GM21381 (cell line): ENCODE results near the gene HYDIN.
"Not testable (repeated sequence)": the region's sequence is repeated elsewhere in the genome, so short reads cannot be mapped to it uniquely, and the experiment has no call there.

Source experiments
- ATAC-seq: cut with Tn5 transposase; IDR thresholded peaks from one replicate; pipeline ENCODE4 v1.9.1; 2021; ENCODE audit warnings: mild to moderate bottlenecking, moderate library complexity; ENCODE audit not compliant: unreplicated experiment

HYDIN gene

DNA sequence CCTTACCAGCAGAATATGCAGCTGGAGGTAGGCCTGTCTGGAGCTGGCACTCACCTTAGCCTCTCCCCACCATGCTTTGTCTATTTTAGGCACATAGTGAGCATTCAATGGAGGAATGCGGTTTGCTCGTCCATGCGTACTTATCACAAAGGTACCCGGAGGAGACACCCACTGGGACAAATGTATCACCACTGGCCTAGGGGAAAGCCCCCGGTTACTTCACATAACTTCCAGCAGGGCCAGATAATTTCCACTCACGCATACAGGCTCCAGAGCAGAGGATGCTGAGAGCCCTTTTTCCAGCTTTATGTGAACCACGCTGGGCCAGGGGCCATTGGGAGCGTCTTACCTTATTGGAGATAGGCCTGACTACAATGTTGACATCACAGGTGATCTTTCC lies 348.2 kb downstream of the HYDIN start:
- not testable (repeated sequence) for ATAC-seq

DNA sequence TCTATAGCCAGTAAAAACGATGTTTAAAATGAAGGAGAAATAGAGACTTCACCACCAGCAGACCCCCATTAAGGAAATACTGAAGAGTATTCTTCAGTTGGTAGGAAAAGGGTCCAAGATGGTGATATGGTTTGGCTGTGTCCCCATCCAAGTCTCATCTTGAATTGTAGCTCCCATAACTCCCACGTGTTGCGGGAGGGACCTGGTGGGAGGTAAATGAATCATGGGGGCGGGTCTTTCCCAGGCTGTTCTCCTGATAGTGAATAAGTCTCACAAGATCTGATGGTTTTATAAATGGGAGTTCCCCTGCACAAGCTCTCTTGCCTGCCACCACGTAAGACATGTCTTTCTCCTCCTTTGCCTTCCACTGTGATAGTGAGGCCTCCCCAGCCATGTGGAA lies 352.6 kb downstream of the HYDIN start:
- not testable (repeated sequence) for ATAC-seq

DNA sequence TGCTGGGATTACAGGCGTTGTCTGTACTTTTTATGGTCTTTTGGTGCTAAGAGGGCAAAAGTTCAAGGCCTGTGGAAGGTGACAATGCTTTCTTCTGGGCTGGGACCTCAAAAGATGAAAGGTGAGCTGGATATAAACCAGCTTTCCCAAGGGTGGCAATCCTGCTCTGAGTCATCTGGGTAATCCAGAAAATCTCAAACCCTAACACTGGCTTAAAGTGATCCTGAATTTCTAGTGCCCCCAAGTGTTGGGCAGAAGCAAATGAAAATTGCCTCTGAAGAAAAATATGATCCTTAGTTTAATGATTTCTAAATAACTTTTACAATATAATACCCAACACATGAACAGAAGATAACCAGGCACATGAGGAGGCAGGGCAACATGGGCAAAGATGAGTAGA lies 354.1 kb downstream of the HYDIN start:
- ATAC-seq = not testable (repeated sequence)

DNA sequence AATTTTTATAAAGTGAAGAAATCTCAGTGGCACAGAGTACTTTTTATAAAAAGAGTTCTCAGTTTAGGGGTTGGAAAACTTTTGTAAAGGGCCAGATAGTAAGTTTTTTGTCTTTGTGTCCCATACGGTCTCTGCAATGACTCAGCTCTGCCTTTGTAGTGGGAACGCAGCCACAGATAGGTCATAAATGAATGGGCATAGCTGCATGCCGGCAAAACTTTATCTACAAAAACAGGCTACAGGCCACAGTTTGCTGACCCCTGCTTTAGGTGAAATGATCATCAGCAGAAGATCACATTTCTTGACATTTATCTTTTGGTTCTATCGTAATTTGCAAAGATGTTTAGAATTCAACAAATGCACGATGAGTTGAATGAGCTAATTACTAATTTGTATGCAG lies 365.8 kb downstream of the HYDIN start:
- ATAC-seq = not testable (repeated sequence)

DNA sequence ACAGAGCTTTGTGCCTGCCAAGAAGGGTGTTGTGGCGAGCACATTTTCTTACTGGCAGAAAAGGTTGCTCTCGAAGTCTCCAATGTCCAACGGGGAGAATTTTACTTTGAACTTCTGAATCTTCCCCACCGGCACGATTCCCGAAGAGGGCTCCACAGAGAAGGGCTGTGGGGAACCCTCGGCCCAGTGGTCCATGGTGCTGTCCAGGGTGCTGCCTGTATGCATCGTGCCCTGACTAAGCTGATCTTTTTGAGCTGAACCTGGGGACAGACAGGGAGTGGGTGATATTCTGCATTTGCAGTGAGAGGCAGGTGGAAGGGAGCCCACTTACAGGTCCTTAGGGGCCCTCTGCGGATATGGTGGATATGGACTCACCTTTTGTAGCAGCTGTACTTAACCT lies 368.5 kb downstream of the HYDIN start:
- ATAC-seq = not testable (repeated sequence)

DNA sequence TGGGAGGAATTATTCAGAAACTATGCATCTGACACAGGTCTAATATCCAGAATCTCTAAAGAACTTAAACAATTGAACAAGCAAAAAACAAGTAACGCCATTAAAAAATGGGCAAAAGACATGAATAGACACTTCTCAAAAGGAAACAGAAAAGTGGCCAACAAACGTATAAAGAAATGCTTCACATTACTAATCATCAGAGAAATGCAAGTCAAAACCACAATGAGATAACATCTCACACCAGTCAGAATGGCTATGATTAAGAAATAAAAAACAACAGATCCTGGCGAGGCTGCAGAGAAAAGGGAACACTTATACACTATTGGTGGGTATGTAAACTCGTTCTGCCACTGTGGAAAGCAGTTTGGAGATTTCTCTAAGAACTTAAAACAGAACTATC lies 379.2 kb downstream of the HYDIN start:
- not testable (repeated sequence) for ATAC-seq

DNA sequence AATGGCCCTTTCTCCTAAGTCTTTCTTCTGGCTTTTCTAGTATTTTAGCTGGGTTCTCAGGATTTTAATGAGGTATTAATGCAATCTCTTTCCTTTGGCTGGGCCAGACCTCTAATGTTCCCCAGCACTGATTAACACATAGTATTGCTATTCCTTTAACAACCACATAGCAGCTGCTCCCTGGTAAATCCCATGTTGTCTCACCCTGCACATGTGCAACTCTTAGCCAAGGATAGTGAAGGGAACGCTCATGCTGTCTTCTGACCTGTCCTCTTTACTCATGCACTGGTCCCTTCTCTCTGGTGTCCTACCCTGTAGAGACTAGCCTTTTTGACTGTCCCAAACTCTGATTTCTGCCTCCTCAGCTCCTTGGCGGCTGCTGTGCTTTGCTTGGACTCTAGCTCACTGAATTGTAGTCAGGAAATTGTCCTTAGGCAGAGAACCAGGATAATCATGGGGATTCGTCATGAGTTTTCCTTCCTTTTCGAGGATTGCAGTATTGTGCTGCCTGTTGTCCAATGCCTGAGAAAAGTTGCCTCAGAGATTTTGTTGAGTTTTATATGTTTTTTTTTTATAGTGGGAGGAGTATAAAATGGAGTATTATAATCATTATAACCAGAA lies 406.9 kb downstream of the HYDIN start:
- not testable (repeated sequence) for ATAC-seq

DNA sequence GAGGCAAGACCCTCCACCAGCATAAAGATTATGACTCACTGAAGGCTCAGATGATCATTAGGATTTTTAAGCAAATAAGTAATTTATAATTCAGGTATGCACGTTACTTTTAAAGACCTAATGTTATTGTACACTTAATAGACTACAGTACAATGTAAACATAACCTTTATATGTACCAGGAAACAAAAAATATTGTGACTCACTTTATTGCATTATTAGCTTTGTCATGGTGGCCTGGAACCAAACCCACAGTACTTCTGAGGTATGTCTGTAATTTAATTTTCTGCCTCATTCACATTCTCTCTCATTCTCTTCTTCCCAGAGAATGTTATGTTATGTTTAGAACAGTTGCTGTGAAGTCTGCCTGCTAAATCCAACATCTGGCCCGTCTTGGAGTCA lies 407.8 kb downstream of the HYDIN start:
- not testable (repeated sequence) for ATAC-seq

DNA sequence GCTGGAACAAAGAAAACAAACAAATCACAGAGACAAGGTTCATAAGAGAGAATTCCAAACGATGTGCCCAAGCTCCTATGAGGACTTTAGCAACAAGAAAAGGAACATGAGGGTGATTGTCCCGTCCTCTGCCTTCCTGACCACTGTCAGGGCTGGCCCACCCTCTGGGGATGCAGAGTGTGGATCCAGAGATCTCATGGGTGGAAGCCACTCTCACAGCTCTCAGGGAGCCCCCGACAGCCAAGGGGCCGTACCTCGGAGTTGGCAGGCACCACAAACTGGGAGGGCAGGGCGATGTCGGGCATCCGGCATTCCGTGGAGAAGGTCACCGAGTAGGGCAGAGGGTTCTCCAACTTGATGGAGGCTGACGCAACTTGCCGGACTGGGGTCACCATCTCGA lies 412.4 kb downstream of the HYDIN start:
- ATAC-seq = not testable (repeated sequence)

DNA sequence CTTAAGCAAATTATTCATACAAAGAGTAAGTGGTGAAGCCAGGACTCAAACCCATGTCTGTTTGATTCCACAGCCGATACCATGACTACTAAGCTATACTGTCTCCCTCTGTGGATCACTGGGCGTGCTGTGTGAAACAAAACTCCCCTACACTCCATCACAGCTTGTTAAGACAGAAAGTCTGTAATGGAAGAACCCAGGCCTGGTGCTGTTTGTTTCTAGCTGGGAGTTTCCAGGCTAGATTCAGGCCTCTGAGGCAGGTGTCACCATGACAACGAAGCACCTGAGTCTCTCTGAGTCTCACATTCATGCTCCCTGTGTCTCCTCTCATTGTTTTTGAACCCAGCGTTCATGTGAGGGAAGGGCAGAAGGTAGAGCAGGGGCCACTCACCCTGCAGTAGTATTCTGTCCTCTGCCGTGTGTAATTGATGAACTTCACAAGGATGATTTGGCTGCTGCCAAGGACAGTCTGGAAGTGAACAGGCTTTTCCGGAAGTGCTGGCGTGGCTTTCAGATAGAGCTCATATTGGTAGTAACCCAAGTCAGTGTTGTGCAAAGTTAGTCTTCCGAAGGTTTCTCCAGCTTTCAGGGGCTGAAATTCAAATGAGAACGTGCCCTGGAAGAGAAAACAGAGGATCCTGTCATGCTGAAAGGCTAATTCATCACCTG lies 421.0 kb downstream of the HYDIN start:
- no peak for ATAC-seq

DNA sequence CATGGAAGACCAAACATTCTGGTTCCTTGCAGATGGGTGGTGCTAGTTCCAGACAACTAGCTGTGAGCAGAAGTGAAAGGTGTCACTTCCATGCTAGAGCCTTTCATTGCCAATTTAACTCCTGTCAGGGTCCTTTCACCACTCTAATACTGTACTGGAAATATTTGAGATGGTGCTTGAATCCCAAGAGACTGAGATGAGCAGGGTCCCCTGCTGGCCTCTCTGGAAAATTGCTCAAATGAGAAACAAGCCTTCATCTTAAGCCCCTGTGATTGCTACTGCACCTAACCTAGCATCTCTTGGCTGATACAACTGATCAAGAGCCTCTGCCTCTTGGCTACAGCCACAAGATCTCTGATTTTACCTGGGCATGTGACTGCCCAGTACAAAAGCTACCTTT lies 422.2 kb downstream of the HYDIN start:
- ATAC-seq = no peak

DNA sequence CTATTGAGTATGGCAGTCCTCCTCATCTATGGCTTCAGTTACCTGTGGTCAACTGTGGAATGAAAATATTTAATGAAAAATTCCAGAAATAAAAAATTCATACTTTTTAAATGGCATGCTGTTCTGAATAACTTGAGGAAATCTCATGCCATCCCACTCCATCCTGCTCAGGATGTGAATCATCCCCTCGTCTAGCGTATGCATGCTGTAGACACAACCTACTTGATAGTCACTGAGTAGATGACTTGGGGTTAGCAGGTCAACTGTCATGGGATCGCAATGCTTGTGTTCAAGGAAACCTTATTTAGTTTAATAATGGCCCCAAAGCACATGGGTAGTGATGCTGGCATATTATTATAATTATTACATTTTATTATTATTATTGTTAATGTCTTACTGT lies 424.7 kb downstream of the HYDIN start:
- no peak for ATAC-seq

DNA sequence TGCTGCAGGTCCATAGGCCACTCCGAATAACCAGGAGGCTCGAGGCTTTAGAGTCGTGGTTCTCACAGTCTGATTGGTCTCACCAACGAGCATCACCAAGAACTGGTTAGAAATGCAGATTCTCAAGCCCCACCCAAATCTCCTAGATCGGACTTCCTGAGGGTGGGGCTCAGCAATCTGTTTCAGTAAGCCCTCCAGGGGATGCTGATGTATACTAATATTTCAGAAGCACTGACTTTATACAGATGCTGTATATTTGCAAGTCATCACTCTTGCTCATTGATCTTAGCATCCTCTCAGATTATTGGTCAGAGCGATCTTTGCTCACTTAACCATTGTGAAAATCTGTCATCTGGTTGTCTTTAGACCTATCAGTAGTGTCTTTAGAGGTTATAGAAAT lies 425.1 kb downstream of the HYDIN start:
- ATAC-seq = no peak

DNA sequence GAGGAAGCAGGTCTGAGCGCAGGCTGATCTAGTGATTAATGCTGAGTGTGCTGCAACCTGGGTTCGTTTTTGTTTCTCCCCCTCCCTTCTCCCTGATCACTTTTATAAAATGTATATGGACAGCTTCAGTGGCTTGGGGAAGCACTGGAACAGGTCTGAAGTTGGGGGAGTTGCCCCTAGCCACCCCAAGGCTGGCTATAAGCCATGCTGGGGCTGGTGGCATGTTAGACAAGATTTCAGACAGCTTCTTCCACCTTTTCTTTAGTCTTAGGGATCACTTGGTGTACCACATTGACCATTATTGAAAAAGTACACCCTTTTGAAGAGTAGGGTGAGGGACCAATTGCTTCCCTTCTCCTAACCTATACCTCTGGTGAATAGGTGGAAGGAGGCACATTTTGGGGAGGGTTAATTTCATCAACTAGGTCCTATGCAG lies 425.8 kb downstream of the HYDIN start:
- no peak for ATAC-seq

DNA sequence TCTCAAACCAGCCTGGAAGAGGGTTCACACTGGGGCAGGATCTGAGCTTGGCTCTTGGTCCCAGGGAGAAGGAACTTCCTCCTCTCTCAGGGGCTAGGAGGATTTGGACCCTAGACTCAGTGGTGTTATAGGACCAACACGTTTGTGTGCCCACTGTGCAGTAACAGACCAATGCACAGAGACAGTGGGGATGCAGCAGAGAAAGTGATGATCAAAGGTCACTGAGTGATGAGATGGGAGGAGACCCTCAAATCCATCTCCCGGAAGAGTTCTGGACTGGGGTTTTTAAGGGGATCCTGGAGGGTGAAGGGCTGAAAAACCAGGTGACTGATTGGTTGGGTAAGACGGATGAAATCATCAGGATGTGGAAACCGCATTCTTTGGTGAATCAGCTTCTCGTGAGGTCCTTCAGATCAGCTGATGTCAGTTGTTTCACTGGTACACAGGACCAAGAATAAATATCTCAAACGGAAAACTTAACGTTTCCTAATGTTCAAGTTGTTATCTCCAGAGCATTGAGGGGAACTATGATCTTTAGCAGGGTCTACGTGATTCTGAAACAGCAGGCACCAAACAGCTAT lies 426.3 kb downstream of the HYDIN start:
- no peak for ATAC-seq

DNA sequence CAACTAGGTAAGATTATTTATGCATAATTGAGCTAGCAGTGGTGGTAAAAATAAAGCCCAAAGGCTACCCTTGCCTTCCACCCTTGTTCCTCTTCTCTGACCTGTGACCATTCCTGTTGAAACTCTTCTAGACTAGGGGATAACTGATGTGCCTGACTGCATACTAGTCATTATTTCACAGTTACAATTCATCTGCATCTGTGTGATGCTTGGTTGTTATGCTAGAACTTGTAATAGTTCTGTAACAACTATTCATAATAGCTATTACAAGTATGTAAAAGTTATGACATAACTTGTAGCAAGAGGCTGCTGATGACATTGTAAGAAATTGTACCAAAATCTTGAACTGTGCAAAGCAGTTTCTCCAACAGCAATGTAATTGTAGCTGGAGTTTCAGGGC lies 427.2 kb downstream of the HYDIN start:
- no peak for ATAC-seq

DNA sequence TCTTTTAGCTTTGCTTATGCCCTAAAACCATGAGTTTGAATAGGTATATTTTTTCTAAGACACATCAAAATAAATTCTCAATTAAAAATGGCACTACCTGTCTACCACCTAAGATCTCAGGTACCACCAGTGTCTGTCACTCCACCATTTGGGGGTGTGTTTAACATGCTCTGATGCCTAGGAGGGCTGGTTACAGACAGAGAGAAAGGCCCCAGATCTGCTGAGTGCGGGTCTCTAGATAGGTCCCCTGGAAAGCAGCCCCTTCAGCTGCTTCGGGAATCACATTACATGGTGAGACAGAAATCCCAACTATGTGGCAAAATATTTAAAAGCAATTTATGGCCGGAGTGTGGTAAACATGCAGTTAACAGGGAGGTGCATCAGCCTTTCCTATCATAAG lies 428.9 kb downstream of the HYDIN start:
- no peak for ATAC-seq

DNA sequence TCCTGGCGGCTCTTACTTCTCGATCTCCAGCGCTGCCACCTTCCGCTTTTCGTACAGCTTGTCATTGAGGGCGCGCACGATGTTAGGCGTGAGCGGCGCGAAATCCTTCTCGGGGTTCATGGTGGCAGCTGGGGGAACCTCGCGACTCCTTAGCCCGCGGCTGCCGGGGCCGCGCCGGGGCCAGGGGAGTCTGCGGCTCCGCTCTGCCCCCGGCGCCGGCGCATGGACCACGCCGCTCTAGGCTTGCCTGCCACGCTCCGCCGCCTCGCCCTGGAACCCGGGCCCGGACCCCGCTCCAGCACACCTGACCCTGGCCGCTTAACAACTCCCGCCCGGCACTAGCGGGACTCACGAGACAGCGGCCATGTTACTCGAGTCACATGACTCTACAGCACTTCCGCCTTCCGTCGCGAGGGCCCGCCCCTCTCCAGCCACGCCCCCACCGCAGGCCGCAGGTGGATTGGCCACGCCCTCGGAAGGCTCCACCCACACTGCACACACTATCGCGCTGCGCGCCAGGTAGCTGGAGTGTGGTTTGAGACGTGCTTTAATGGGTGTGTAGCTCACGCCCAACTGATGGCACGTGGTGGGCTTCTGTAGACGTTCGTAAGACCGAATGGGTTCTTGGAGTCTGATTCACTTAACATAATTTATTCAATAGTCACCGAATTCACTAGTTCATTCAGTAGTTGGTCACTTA lies 429.6 kb downstream of the HYDIN start, which contains the start of gene VAC14:
TSS of gene VAC14 (minus strand) at position 378 of the 700 bp plus-strand sequence. CDS start at position 120, 258 bp downstream.
- ATAC-seq = peak; percentile 93

DNA sequence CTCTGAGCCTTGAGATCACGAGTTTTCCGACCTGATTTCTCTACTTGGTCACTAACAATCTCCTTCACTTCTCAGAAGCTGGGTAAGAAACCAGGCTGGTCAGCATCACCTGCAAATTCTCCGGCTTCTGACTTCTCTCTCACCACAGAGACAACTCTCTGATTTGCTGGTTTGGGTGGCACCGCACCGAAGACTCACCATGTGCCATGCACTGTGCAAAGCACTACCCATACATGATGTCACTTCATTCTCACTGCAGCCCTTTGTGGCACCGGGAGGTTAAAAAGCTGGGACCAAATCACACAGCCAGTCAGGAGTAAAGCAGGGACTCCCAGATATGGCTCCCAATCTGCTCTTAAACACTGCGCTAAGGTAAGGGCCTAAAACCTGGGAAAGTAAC lies 430.2 kb downstream of the HYDIN start:
- no peak for ATAC-seq

DNA sequence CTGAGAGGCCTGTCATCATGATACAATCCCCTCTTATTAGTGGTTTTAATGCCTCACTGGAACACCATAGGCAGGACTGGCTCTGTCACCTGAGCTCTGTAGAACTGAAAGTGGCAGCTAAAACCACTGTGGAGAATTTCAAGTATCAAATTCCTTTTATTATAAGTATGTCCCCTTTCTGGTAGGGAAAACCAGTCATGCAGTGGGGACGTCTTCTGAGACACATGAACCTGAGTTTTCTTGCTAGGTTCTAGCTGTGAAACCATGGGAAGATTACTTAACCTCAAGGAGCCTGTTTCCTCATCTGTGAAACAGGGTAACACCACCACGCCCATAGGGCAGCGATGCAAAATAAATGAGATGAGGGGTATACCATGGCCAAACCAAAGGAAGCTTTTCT lies 434.2 kb downstream of the HYDIN start:
- no peak for ATAC-seq

DNA sequence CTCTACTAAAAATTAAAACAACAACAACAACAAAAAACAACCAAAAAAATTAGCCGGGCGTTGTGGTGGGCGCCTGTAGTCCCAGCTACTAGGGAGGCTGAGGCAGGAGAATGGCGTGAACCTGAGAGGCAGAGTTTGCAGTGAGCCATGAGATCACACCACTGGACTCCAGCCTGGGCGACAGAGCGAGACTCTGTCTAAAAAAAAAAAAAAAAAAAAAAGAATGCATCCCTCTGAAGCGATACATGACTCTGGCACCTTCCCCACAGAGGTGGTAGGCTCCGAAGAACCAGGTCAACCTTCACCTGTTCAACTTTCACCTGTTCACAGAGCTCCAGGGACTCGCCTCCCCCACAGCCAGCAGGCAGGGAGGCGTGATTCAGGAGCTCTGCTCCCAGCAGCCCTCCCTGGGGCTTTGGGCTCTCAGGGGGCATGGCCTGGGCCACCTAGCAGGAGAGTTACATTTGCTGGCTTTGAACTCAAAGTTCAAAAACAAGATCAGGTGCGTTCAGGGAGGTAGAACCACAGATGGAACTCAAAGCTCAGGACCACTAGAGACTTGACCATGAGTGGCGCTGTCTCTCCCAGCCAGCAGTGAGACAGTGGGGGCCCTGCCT lies 435.1 kb downstream of the HYDIN start:
- ATAC-seq = no peak
